GM18861 (cell line): Measurements from ENCODE around the gene LOXHD1.

Experiments
- ATAC-seq: cut with Tn5 transposase; IDR thresholded peaks from one replicate; pipeline ENCODE4 v1.9.1; 2021; ENCODE audit not compliant: unreplicated experiment

LOXHD1 gene

DNA sequence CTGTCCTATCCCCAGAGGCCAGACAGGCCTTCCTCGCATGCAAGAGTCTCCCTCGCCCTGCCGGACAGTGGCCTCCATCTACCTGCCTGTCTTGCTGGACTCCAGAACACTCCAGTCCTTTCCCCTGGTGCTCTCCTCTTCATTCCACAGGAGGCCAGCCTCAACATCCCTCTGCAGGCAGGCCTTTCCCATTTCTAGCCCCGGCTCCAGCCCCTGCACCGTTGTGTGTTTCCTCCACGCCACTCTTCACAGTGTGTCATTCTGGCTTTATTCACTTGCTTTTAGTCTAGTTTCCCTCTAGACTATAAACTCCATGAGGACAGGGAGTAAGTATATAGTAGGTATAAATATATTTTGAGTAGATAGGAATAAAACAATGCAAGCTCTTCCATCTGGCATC lies 81.2 kb downstream of the LOXHD1 start:
- no peak for ATAC-seq

GRCh38 chr18:46574743-46575115 lies 82.3 kb downstream of the LOXHD1 start:
- no peak for ATAC-seq

DNA sequence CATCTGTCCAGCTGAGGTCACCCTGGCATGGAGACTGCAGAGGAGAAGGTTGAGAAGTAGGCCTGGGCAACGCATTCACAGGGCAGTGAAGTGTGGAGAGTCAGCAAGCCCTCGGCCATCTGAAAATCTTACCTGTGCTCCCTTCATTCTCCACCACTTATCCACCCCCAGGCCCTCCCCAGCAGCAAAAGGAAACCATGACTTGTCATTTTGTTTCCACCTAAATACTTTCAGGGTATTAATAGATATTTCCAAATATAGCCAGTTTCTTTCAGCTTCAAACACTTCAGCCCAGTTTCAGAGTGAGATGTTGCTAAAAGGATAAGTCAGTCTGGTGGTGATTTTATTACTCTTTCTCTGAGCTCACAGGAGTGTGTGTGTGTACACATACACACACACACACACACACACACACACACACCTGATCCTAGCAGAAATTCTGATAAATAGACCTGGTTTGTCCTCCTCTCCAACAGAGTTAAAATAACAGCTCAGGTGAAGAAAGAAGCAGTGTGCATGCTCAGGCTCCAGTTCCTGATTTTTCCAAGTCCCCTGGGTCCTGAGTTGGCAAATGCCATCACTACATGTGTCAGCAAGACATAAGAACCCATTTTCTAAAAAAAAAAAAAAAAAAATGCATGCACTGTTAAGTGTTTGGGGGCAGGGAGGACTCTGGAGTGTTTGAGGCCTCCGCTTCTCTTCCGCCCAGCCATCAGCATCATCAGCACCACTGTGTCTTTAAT lies 82.8 kb downstream of the LOXHD1 start:
- no peak for ATAC-seq

GRCh38 chr18:46573156-46573555 lies 83.9 kb downstream of the LOXHD1 start:
- ATAC-seq: no peak

GRCh38 chr18:46571756-46572155 lies 85.3 kb downstream of the LOXHD1 start:
- ATAC-seq: no peak

DNA sequence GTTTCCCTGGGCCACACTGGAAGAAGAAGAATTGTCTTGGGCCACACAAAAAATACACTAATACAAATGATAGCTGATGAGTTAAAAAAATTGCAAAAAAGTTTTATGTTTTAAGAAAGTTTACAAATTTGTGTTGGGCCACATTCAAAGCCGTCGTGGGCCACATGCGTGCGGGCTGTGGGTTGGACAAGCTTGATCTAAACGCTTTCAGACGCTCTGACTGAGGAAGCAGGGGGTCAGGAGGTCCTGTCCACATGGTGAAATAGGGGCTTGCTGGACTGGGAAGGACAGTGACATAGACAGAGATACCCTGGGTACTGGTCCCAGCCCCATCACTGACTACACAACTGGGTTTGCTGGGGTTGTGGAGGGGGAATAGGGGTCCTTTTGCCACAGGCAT lies 86.4 kb downstream of the LOXHD1 start:
- no peak for ATAC-seq

DNA sequence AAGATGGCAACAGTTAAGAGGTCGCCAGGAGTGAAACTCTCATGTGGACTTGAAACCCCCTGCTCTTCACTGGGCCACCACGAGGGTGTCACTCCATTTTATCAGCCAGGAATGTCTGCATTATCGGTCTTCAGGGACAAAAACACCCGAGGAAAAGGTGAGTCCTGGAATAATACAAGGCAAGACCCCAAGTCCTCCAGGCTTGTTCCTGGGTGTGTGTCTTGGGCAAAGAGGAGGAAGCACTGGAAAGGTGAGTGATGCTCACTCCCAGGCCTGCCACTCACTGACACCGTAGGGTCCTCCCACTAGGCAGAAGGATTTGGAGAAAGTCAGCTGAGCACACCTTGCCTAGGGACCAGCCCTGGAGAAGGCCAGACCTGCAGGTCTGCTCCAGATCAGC lies 86.9 kb downstream of the LOXHD1 start:
- no peak for ATAC-seq

DNA sequence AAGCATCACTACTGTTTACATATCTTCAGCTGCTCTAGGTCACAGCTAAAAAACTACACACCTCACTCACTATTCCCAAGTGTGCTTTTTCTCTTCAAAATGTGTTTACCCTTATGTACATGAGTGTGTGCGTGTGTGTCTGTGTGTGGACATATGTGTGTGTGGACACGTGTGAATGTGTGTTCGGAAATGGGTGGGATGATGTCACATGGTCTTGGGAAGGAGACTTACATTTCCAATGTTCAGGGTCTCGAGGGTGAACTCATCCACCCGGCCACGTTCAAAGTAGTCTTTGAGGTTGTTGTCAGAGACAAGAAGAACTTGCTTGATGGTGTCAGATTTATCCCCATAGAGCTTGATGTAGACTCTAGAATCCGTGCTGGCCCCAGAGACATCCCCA lies 87.8 kb downstream of the LOXHD1 start:
- ATAC-seq: no peak

- no peak for ATAC-seq
Observed at GRCh38 chr18:46567196-46567595, 89.8 kb downstream of the LOXHD1 start.

- ATAC-seq: no peak
Observed at GRCh38 chr18:46566111-46566510, 90.9 kb downstream of the LOXHD1 start.

DNA sequence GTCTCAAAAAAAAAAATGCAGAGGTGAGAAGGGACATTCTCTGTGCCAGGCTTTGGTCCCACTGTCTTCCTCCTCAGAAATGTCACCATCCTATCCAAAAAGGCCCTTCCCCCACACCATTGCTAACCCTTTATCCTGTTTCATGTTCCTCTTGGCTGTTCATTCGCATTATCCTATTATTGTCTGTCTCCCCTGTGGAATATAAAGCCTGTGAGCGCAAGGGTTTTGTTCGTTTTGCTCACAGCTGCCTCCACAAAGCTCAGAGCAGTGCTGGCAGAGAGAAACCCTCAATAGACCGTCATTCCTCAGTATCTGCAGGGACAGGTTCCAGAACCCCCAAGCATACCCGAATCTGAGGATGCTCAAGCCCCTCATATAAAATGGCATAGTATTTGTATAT lies 91.8 kb downstream of the LOXHD1 start:
- ATAC-seq: no peak

- no peak for ATAC-seq
Observed at GRCh38 chr18:46563317-46563716, 93.7 kb downstream of the LOXHD1 start.

- ATAC-seq: no peak
Observed at GRCh38 chr18:46562674-46563192, 94.3 kb downstream of the LOXHD1 start.

- no peak for ATAC-seq
Observed at GRCh38 chr18:46560671-46561045, 96.4 kb downstream of the LOXHD1 start.

GRCh38 chr18:46559946-46560670 lies 96.9 kb downstream of the LOXHD1 start:
- no peak for ATAC-seq

GRCh38 chr18:46559296-46559695 lies 97.7 kb downstream of the LOXHD1 start:
- ATAC-seq: no peak

- no peak for ATAC-seq
Observed at GRCh38 chr18:46556590-46557206, 100.3 kb downstream of the LOXHD1 start.

GRCh38 chr18:46555724-46556123 lies 101.3 kb downstream of the LOXHD1 start:
- ATAC-seq: no peak

GRCh38 chr18:46555213-46555612 lies 101.8 kb downstream of the LOXHD1 start:
- ATAC-seq: no peak

GRCh38 chr18:46554406-46555080 lies 102.5 kb downstream of the LOXHD1 start:
- no peak for ATAC-seq

GRCh38 chr18:46550609-46551008 lies 106.4 kb downstream of the LOXHD1 start:
- no peak for ATAC-seq
